Stimulated activated effector memory CD8-positive, alpha-beta T cell treated with anti-CD3 and anti-CD28 coated beads, Interleukin-12 subunit alpha, Interleukin-12 subunit beta, amount 100 ng/mL, for 72 hours (primary cell): ENCODE measurements around the gene E2F1.

Source experiments
- ATAC-seq: fragments of 150-1000 bp; cut with Tn5 transposase; 2 replicates; pipeline ENCODE4 v1.10.0; 2021
- DNase-seq, 2 donors: peaks; one replicate each; pipeline ENCODE4 v3.0.0; 2021 to 2022; ENCODE audit warnings: low spot score in 2 of 2
- H3K27ac Mint-ChIP-seq: one replicate; pipeline ENCODE4 v1.8.0; 2022; ENCODE audit warnings: mild to moderate bottlenecking, mixed read lengths
- H3K36me3 Mint-ChIP-seq: one replicate; pipeline ENCODE4 v1.8.0; 2022; ENCODE audit warnings: mild to moderate bottlenecking, mixed read lengths
- H3K4me1 Mint-ChIP-seq: one replicate; pipeline ENCODE4 v1.8.0; 2022; ENCODE audit warnings: mixed read lengths
- H3K4me3 Mint-ChIP-seq: one replicate; pipeline ENCODE4 v1.8.0; 2022; ENCODE audit warnings: mild to moderate bottlenecking, mixed read lengths
- H3K9me3 Mint-ChIP-seq: one replicate; pipeline ENCODE4 v1.8.0; 2022; ENCODE audit warnings: mixed read lengths

Gene E2F1

GRCh38 chr20:33684533-33685327 lies 1.5 kb downstream of the E2F1 start:
- Mint-ChIP-seq H3K36me3 (peaks cover 56% of the 10 kb centered on the region), H3K27ac (peak overlapping the region; percentile 89), H3K4me1 (peaks cover 76% of the 10 kb centered on the region), H3K9me3 (no peaks in the 10 kb centered on the region), H3K4me3 (peak overlapping the region; percentile 84)
- no peak for ATAC-seq
- peak in 1 of 2 donors; percentile 50 for DNase-seq

- ATAC-seq (peak; percentile 31), DNase-seq (no peak)
- Mint-ChIP-seq H3K36me3 (peaks cover 81% of the 10 kb centered on the region), H3K4me1 (peaks cover 61% of the 10 kb centered on the region), H3K4me3 (peak overlapping the region; percentile 43), H3K9me3 (no peaks in the 10 kb centered on the region), H3K27ac (peak overlapping the region; percentile 68)
Measured at GRCh38 chr20:33681728-33682353, 4.3 kb downstream of the E2F1 start.

- H3K4me3 Mint-ChIP-seq, result peak overlapping the region; percentile 43
- H3K27ac Mint-ChIP-seq, result peak overlapping the region; percentile 68
- peaks cover 55% of the 10 kb centered on the region for H3K4me1 Mint-ChIP-seq
Measured at GRCh38 chr20:33681288-33681687, 4.9 kb downstream of the E2F1 start.

GRCh38 chr20:33680686-33681085 lies 5.5 kb downstream of the E2F1 start:
- Mint-ChIP-seq H3K27ac (peak overlapping the region; percentile 68), H3K4me3 (peak overlapping the region; percentile 15), H3K36me3 (peaks cover 88% of the 10 kb centered on the region), H3K4me1 (peaks cover 60% of the 10 kb centered on the region), H3K9me3 (no peaks in the 10 kb centered on the region)
- no peak for ATAC-seq
- DNase-seq, result no peak

More at GRCh38 chr20:33681288-33681687, 4.9 kb downstream of the E2F1 start:
- DNase-seq (no peak), ATAC-seq (no peak)
- no peaks in the 10 kb centered on the region for H3K9me3 Mint-ChIP-seq
- H3K36me3 Mint-ChIP-seq, result peaks cover 83% of the 10 kb centered on the region

- ATAC-seq (peak; percentile 78), DNase-seq (peak in 1 of 2 donors; percentile 77)
- H3K4me3 Mint-ChIP-seq, result peak overlapping the region; percentile 15
- H3K4me1 Mint-ChIP-seq, result peaks cover 59% of the 10 kb centered on the region
- H3K9me3 Mint-ChIP-seq, result no peaks in the 10 kb centered on the region
- peak overlapping the region; percentile 68 for H3K27ac Mint-ChIP-seq
- peaks cover 85% of the 10 kb centered on the region for H3K36me3 Mint-ChIP-seq
Measured at GRCh38 chr20:33679758-33680485, 6.3 kb downstream of the E2F1 start.

GRCh38 chr20:33677991-33678702 lies 8.0 kb downstream of the E2F1 start:
- peak overlapping the region; percentile 83 for H3K27ac Mint-ChIP-seq
- no peaks in the 10 kb centered on the region for H3K9me3 Mint-ChIP-seq
- ATAC-seq (no peak), DNase-seq (no peak)
- peaks cover 73% of the 10 kb centered on the region for H3K36me3 Mint-ChIP-seq
- no peak overlapping the region for H3K4me3 Mint-ChIP-seq
- H3K4me1 Mint-ChIP-seq, result peaks cover 68% of the 10 kb centered on the region

GRCh38 chr20:33676652-33677645 lies 9.2 kb downstream of the E2F1 start:
- Mint-ChIP-seq H3K4me1 (peaks cover 67% of the 10 kb centered on the region), H3K4me3 (no peak overlapping the region), H3K27ac (no peak overlapping the region), H3K9me3 (no peaks in the 10 kb centered on the region), H3K36me3 (peaks cover 62% of the 10 kb centered on the region)
- DNase-seq (no peak), ATAC-seq (no peak)

GRCh38 chr20:33676121-33676520 lies 10.1 kb downstream of the E2F1 start:
- no peak overlapping the region for H3K27ac Mint-ChIP-seq
- peaks cover 66% of the 10 kb centered on the region for H3K36me3 Mint-ChIP-seq
- H3K9me3 Mint-ChIP-seq, result no peaks in the 10 kb centered on the region
- peaks cover 59% of the 10 kb centered on the region for H3K4me1 Mint-ChIP-seq
- ATAC-seq (no peak), DNase-seq (no peak)
- H3K4me3 Mint-ChIP-seq, result no peak overlapping the region

GRCh38 chr20:33675136-33675959 lies 10.8 kb downstream of the E2F1 start:
- H3K4me1 Mint-ChIP-seq, result peaks cover 51% of the 10 kb centered on the region
- H3K36me3 Mint-ChIP-seq, result peaks cover 61% of the 10 kb centered on the region

GRCh38 chr20:33674294-33675135 lies 11.7 kb downstream of the E2F1 start, which contains the start of gene NECAB3:
TSS of gene NECAB3 (minus strand) at chr20:33674428. CDS start at chr20:33674352, 76 bp downstream.
- Mint-ChIP-seq H3K27ac (peak within 1 kb of the TSS; percentile 88), H3K4me1 (peaks cover 51% of the 10 kb centered on the region), H3K36me3 (peaks cover 59% of the 10 kb centered on the region), H3K9me3 (no peaks in the 10 kb centered on the region), H3K4me3 (peak within 1 kb of the TSS; percentile 83)
- ATAC-seq (peak; percentile 84), DNase-seq (peak; percentile 64 to 87)

More at GRCh38 chr20:33675136-33675959, 10.8 kb downstream of the E2F1 start:
- no peak for DNase-seq
- Mint-ChIP-seq H3K4me3 (peak overlapping the region; percentile 83), H3K27ac (peak overlapping the region; percentile 32), H3K9me3 (no peaks in the 10 kb centered on the region)
- ATAC-seq, result no peak

- H3K4me1 Mint-ChIP-seq, result peaks cover 43% of the 10 kb centered on the region
- peak overlapping the region; percentile 83 for H3K4me3 Mint-ChIP-seq
- peaks cover 50% of the 10 kb centered on the region for H3K36me3 Mint-ChIP-seq
- H3K27ac Mint-ChIP-seq, result peak overlapping the region; percentile 88
- ATAC-seq (peak; percentile 72), DNase-seq (no peak)
- H3K9me3 Mint-ChIP-seq, result no peaks in the 10 kb centered on the region
Measured at GRCh38 chr20:33673410-33674293, 12.5 kb downstream of the E2F1 start.

GRCh38 chr20:33673114-33673409 lies 13.1 kb downstream of the E2F1 start:
- Mint-ChIP-seq H3K4me3 (peak overlapping the region; percentile 83), H3K9me3 (no peaks in the 10 kb centered on the region), H3K4me1 (peaks cover 46% of the 10 kb centered on the region), H3K36me3 (peaks cover 45% of the 10 kb centered on the region), H3K27ac (peak overlapping the region; percentile 88)
- DNase-seq, result no peak
- ATAC-seq, result no peak
